Heart right ventricle (tissue), 16 donors: ENCODE data around the gene ALAS1. TPM values are rescaled to one million over a fixed set of nuclear protein-coding genes. Genes with fewer than 3 reads are reported as not detected.
A peak's percentile ranks its signal among the peaks of the same experiment; 100 is the strongest.

ENCODE experiments used
- ATAC-seq, 8 donors: fragments of 200-7000 bp; cut with Tn5 transposase; one replicate each; pipeline ENCODE4 v1.9.1; 2020; ENCODE audit warnings: mild to moderate bottlenecking in 8 of 8, moderate library complexity in 8 of 8, moderate number of reproducible peaks in 1 of 8
- DNase-seq, 2 donors: peaks; one replicate each; pipeline ENCODE4 v3.0.0-alpha.2; 2020
- H3K27ac ChIP-seq, 10 donors: fragments of 200-600 bp; sonication (generic) in 2 of 10; one replicate each; pipeline versions ENCODE4 v1.5.0 to v1.8.0; 2020 to 2022; ENCODE audit warnings: mild to moderate bottlenecking in 3 of 10
- H3K27me3 ChIP-seq, 7 donors: fragments of 200-600 bp; one replicate each; pipeline ENCODE4 v1.8.0; 2021 to 2022; ENCODE audit warnings: mild to moderate bottlenecking in 2 of 7
- H3K36me3 ChIP-seq, 9 donors: fragments of 200-600 bp; sonication (generic) in 1 of 9; one replicate each; pipeline versions ENCODE4 v1.5.0 to v1.8.0; 2020 to 2022; ENCODE audit warnings: mild to moderate bottlenecking in 2 of 9
- H3K4me1 ChIP-seq, 9 donors: fragments of 200-600 bp; sonication (generic) in 1 of 9; one replicate each; pipeline versions ENCODE4 v1.5.0 to v1.8.0; 2020 to 2022; ENCODE audit warnings: mild to moderate bottlenecking in 4 of 9
- H3K4me3 ChIP-seq, 10 donors: fragments of 200-600 bp; sonication (generic) in 2 of 10; one replicate each; pipeline versions ENCODE4 v1.5.0 to v1.8.0; 2020 to 2022; ENCODE audit warnings: mild to moderate bottlenecking in 7 of 10, moderate library complexity in 2 of 10
- H3K9me3 ChIP-seq, 11 donors: fragments of 200-600 bp in 10 of 11; sonication (generic) in 2 of 11; one replicate each; pipeline versions ENCODE4 v1.5.0 to v1.8.0; 2013 to 2022; ENCODE audit warnings: mild to moderate bottlenecking in 2 of 11, control low read depth in 1 of 11, moderate library complexity in 1 of 11
- WGBS, 2 donors: extraction: QIAGEN DNeasy Blood & Tissue Kit; methylation state at CpG; one replicate each; pipeline ENCODE4 v1.1.7; 2013; ENCODE audit warnings: inconsistent platforms in 1 of 2; 5-methylcytosine and 5-hydroxymethylcytosine counted together
- intact Hi-C, 10 donors: fragments of 100-400 bp; cut with DNase I; formaldehyde crosslinking; loops; one replicate each; pipeline versions ENCODE4 v1.11.1 to v1.14.2; 2022
- polyA plus RNA-seq, 2 donors: library from polyadenylated mRNA; stranded (reverse); fragments of 200-250 nt; gene quantifications; one replicate each; pipeline ENCODE4 v1.2.3, GENCODE V29; 2013
- total RNA-seq, 10 donors: library from RNA; stranded (reverse); fragmentation: NEBNext Ultra II Directional in 3 of 10; extraction: Animal tissue kit (Norgen Biotek cat#: 25700) in 3 of 10; gene quantifications; one replicate each; pipeline versions ENCODE4 v1.2.1 to v1.2.4, GENCODE V29; 2021 to 2023
- TF ChIP-seq, protein P1 (sequence below), 9 donors: fragments of 200-600 bp; sonication (generic) in 2 of 9; IDR thresholded peaks; one replicate each; pipeline versions ENCODE4 v1.5.0 to v1.8.0; 2021 to 2022; ENCODE audit warnings: antibody characterized with exemption in 9 of 9, mild to moderate bottlenecking in 5 of 9, moderate library complexity in 1 of 9
- donor health status: Arrhythmogenic right ventricular cardiomyopathy.
- donor health status: ischemic (EF 13 %, LVEDD 7.1; RV severe dilation, severe dysfunction).
- donor health status: healthy with polysubstance abuse.
- donor health status: DM: no; HTN: yes; CAD: no.
- donor health status: DM: no; HTN: no; CAD: no.
- donor health status: ischemic (EF 25% LVEDD 6.9; RV normal size, moderate dysfunction).
- donor health status: ischemic (EF 25% LVEDD 5.7; RV mildly dilated, moderate dysfunction).
- donor health status: healthy.
- donor health status: DM: yes; HTN: yes; CAD: no.
- donor health status: Ischemic cardiomyopathy.
- donor health status: ischemic (EF 35%, LVEDD 5.7; RV mildly dilated, moderate dysfunction).
- donor health status: nonischemic (EF 11% LVEDD 7.7; RV severe dilation, severe dysfunction).
- donor health status: DM: yes; HTN: yes; CAD: no.
- donor health status: PGD.
- donor health status: ischemic (EF 29% LVEDD 5.4; RV normal size, mild dysfunction).
- donor health status: nonischemic (EF 23%, LVEDD 6.1; RV moderate dilation, normal function).

The ALAS1 gene
- total and polyA plus RNA-seq, 12 donors: 55.2 to 233 (median 176) TPM

DNA sequence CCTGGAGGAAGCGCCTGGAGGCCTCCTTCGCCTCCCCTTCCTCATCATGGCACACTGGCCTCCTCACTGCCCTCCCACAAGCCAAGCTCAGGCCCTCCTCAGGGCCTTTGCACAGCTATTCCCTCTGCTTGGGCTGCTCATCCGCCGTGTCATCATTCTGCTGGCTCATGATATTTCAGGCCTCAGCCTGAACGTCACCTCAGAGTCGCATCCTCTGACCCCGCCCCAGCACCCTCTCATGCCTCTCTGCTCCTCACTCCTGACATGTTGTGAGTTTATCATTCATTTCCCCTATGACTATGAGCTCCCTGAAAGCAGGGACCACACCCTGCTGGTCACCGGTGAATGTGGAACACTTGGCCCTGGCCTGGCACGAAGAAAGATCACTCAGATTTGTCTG lies 23.1 kb upstream of the ALAS1 start:
- no peak overlapping the region for H3K27ac ChIP-seq
- 86 to 90% methylated on average over 9 of the region's 9 CpGs for WGBS, 2 donors
- no peaks in the 10 kb centered on the region for H3K36me3 ChIP-seq
- ATAC-seq (no peak), DNase-seq (no peak)
- H3K4me1 ChIP-seq: no peaks in the 10 kb centered on the region
- no peaks in the 10 kb centered on the region for H3K9me3 ChIP-seq
- H3K4me3 ChIP-seq: no peak overlapping the region
- intact Hi-C loops: no loop called here
- H3K27me3 ChIP-seq: no peaks in the 10 kb centered on the region
- TF ChIP-seq, protein P1, sequence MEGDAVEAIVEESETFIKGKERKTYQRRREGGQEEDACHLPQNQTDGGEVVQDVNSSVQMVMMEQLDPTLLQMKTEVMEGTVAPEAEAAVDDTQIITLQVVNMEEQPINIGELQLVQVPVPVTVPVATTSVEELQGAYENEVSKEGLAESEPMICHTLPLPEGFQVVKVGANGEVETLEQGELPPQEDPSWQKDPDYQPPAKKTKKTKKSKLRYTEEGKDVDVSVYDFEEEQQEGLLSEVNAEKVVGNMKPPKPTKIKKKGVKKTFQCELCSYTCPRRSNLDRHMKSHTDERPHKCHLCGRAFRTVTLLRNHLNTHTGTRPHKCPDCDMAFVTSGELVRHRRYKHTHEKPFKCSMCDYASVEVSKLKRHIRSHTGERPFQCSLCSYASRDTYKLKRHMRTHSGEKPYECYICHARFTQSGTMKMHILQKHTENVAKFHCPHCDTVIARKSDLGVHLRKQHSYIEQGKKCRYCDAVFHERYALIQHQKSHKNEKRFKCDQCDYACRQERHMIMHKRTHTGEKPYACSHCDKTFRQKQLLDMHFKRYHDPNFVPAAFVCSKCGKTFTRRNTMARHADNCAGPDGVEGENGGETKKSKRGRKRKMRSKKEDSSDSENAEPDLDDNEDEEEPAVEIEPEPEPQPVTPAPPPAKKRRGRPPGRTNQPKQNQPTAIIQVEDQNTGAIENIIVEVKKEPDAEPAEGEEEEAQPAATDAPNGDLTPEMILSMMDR (IDR thresholded peaks at IDR 0.05): no peak

DNA sequence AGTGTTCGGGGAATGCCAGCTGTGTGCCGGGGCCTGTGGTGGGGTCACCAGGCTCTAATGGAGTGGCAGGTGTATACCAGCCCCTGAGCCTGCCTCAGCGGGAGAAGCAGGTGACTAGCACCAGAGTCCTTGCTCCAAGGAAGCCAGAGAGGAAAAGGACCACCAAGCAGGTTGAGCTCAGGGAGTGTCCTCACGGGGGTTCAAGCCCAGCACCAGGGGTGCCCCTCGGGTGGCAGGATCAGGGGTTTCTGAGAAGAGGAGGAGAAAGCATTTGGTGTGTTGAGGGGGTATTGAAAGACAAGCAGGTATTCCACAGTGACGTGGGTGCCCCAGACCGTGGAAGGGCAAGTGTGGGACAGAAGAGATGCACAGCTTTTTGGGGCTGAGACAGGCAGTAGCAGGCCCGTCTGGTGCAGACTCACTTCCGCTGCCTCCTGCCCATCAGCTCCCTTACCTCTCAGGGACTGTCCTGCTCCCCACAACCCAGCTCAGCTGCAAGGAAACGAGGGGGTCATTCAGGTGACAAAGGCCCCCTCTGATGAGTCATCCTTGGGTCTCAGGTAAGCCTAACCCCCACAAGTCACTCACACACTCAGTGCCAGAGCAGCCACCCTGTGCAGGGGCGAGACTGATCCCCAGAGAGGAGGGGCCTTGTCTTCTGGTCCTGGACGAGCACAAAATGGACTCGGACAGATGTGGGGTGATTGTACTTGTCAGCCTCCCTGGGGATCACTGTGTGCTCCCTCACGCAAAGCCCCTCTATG lies 22.4 kb upstream of the ALAS1 start:
- ATAC-seq (no peak), DNase-seq (no peak)
- WGBS, 2 donors: 90 to 91% methylated on average over 14 of the region's 14 CpGs
- TF ChIP-seq, protein P1 (IDR thresholded peaks at IDR 0.05): no peak
- intact Hi-C loops: no loop called here
- no peaks in the 10 kb centered on the region for H3K36me3 ChIP-seq
- no peak overlapping the region for H3K4me3 ChIP-seq
- H3K27ac ChIP-seq: no peak overlapping the region
- H3K27me3 ChIP-seq: no peaks in the 10 kb centered on the region
- H3K9me3 ChIP-seq: no peaks in the 10 kb centered on the region
- H3K4me1 ChIP-seq: no peaks in the 10 kb centered on the region

DNA sequence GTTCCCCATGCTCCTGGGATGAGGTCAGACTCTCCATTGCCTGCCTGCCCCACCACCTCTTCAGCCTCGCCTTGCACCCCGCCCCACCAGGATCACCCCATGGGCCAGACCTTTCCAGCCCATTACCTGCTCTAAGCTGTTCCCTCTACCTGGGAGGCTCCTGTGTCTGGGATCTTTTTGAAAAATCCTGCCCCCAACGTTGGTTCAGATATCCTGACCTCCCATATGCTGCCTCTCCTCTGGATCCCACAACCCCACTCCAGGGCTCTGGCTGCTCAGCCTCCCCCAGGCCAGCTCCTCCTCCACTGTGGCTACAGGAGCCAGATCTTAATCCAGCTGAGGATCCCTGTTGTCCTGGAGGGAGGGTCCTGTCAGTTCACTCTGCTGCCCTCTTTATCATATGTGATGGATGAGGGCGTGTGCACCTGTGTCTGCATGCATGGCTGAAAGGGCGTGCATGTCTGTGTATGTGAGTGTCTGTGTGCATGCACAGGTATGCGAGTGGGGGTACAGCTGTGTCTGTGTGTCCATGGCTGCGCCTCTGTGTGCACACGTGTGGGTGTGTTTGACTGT lies 21.7 kb upstream of the ALAS1 start:
- Histone ChIP-seq H3K9me3 (no peaks in the 10 kb centered on the region), H3K36me3 (no peaks in the 10 kb centered on the region), H3K27ac (no peak overlapping the region), H3K27me3 (no peaks in the 10 kb centered on the region), H3K4me3 (no peak overlapping the region), H3K4me1 (peaks cover 0 to 3% (median 0%) of the 10 kb centered on the region in 9 donors)
- TF ChIP-seq, protein P1 (IDR thresholded peaks at IDR 0.05): no peak
- DNase-seq: no peak
- intact Hi-C loops: no loop called here
- 88 to 92% methylated on average over 8 of the region's 8 CpGs for WGBS, 2 donors
- ATAC-seq: no peak

DNA sequence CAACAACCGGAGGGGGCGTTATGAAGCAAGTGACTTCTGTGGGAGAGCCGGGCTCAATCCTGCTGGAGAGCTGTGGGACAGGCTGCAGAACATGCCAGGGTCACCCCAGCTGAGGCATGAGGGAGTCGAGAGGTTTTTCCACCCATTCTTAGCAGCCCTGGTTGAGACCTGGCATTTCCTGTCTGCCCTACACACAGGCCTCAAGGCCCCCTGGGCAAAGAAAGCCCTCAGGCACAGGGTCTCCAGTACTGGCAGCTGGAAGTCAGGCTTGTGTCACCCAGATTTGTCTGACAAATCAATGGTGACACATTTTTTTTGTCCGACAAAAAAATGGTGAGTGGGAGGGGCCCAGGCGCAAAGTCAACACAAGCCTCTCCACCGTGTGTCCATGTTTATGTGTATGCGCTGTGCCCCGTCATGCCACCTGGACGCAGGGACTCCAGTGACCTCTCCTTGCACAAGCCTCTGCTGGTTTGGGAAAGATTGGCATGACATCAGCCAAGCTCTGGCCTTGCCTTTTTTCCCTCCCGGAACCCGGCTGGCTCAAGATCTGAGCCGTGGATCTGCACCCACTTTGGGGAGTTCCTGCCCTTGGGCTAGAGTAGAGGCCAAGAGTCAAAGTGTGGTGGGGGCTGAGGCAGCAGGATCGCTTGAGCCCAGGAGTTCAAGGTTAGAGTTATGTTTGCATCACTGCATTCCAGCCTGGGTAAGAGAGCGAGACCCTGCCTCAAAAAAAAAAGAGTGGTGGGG lies 20.8 kb upstream of the ALAS1 start:
- 77 to 80% methylated on average over 15 of the region's 15 CpGs for WGBS, 2 donors
- TF ChIP-seq, protein P1 (IDR thresholded peaks at IDR 0.05): no peak
- no peaks in the 10 kb centered on the region for H3K36me3 ChIP-seq
- DNase-seq (no peak), ATAC-seq (peak in 1 of 8 donors; percentile 11)
- H3K4me3 ChIP-seq: no peak overlapping the region
- intact Hi-C loops: no loop called here
- no peaks in the 10 kb centered on the region for H3K27me3 ChIP-seq
- H3K9me3 ChIP-seq: no peaks in the 10 kb centered on the region
- H3K27ac ChIP-seq: no peak overlapping the region
- H3K4me1 ChIP-seq: peaks cover 3 to 11% (median 8%) of the 10 kb centered on the region in 9 donors
